IPS DF 6.9 (cell line): Measurements from ENCODE around the gene TMEM117.
"Not testable (repeated sequence)": the region's sequence is repeated elsewhere in the genome, so short reads cannot be mapped to it uniquely, and the experiment has no call there.

Experiments
- DNase-seq: peaks from one replicate; pipeline ENCODE4 v3.0.0-alpha.2; 2013; ENCODE audit warnings: low read depth, low spot score
- H3K27ac ChIP-seq: one replicate; pipeline ENCODE4 v1.5.1; 2013; ENCODE audit warnings: low read length, control low read depth
- H3K27me3 ChIP-seq: 2 replicates; pipeline ENCODE4 v1.6.1; 2013; ENCODE audit warnings: mild to moderate bottlenecking, low read length; ENCODE audit not compliant: control insufficient read depth, insufficient read depth
- H3K36me3 ChIP-seq: 2 replicates; pipeline ENCODE4 v1.6.1; 2013; ENCODE audit warnings: low read length; ENCODE audit not compliant: control insufficient read depth, insufficient read depth
- H3K4me1 ChIP-seq: 2 replicates; pipeline ENCODE4 v1.6.1; 2013; ENCODE audit warnings: low read length; ENCODE audit not compliant: control insufficient read depth, insufficient read depth
- H3K4me3 ChIP-seq: 2 replicates; pipeline ENCODE4 v1.5.1; 2013; ENCODE audit warnings: mild to moderate bottlenecking, low read length
- H3K9me3 ChIP-seq: 2 replicates; pipeline ENCODE4 v1.6.1; 2013; ENCODE audit warnings: low read length, inconsistent platforms; ENCODE audit not compliant: control insufficient read depth, insufficient read depth
- WGBS: extraction: QIAGEN DNeasy Blood & Tissue Kit; methylation state at CpG from one replicate; pipeline ENCODE4 v1.1.7; 2013; ENCODE audit warnings: mixed read lengths, missing lambda C conversion rate; ENCODE audit not compliant: insufficient read length, insufficient coverage; 5-methylcytosine and 5-hydroxymethylcytosine counted together

The TMEM117 gene

DNA sequence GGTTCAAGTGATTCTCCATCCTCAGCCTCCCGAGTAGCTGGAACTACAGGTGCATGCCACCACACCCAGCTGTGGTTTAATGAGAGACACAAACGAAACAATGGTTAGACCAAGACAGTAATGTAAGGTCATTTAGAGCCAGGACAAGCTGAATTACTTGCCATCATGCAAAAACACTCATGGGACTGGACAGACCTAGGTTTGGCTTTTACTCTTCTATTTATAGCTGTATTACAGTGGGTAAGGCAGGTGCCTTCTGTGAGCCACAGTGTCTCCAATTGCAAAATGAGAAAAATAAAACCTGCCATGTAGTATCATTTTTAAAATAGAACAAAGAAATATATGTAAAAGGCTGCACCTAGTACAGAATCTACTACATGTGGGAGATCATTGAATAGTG lies 527.1 kb downstream of the TMEM117 start:
- Histone ChIP-seq H3K9me3 (no peaks in the 10 kb centered on the region), H3K27me3 (no peaks in the 10 kb centered on the region), H3K4me3 (no peak overlapping the region), H3K4me1 (no peaks in the 10 kb centered on the region), H3K27ac (no peak overlapping the region), H3K36me3 (no peaks in the 10 kb centered on the region)
- no peak for DNase-seq
- WGBS = no CpG with 5 or more reads among the region's 2 CpGs

DNA sequence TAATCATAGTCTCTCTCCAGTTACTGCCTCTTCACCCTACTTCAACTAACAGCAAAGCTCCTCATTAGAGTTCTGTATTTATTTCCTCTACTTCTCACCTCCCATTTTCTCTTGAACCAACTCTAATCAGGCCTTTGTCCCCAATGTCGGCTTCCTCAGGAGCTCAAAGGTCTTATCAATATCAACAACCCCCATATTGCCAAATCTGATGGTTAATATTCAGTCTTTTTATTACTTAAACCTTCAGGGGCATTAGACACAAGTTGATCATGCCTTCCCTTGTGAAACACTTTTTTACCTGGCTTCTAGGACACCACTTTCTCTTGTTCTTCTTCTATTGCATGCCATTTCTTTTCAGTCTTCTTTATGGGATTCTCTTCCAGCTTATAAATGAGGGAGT lies 531.3 kb downstream of the TMEM117 start:
- no peaks in the 10 kb centered on the region for H3K27me3 ChIP-seq
- H3K9me3 ChIP-seq = no peaks in the 10 kb centered on the region
- no peak for DNase-seq
- H3K36me3 ChIP-seq = no peaks in the 10 kb centered on the region
- H3K4me3 ChIP-seq = no peak overlapping the region
- H3K4me1 ChIP-seq = no peaks in the 10 kb centered on the region
- no peak overlapping the region for H3K27ac ChIP-seq
- WGBS = no CpG with 5 or more reads among the region's 1 CpG

DNA sequence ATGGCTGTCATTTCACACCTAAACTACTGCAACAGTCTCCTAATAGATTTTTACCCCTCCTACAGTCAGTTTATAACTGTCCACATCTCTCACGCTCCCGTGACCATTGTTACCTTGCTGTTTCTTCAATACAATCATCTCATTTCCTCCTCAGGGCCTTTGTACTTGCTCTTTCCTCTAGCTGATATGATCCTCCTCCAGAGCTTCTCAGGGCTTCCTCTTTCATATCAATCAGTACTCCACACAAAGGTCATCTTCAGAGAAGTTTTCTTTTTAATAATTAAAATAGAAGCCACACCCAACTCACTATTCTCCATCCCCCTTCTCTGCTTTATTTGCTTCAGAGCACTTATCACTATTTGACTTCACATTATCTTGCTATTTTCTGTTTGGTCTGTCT lies 532.0 kb downstream of the TMEM117 start:
- H3K27me3 ChIP-seq = no peaks in the 10 kb centered on the region
- no peaks in the 10 kb centered on the region for H3K4me1 ChIP-seq
- no peaks in the 10 kb centered on the region for H3K36me3 ChIP-seq
- H3K9me3 ChIP-seq = no peaks in the 10 kb centered on the region
- no peak overlapping the region for H3K4me3 ChIP-seq
- no CpG with 5 or more reads among the region's 2 CpGs for WGBS
- H3K27ac ChIP-seq = no peak overlapping the region
- DNase-seq = no peak

DNA sequence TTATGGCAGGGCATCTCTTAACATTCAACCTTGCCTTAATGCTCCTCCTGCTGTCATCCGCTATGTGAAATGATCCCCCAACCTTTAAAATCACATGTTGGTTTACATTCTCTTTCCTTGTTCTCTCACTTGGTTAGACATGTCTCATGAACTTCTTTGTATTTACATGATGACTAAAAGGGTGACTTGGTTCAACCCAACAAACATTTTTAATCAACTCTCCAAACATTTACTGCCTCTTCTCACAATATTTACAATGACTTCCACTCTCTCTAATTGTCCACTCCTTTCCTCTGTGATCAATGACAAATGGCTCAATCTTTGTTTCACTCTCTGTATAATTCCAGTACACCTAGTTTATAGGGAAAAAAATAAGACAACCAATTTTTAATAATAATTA lies 534.1 kb downstream of the TMEM117 start:
- DNase-seq = no peak
- no peaks in the 10 kb centered on the region for H3K36me3 ChIP-seq
- H3K4me3 ChIP-seq = no peak overlapping the region
- no peaks in the 10 kb centered on the region for H3K4me1 ChIP-seq
- WGBS = no CpG with 5 or more reads among the region's 1 CpG
- no peaks in the 10 kb centered on the region for H3K9me3 ChIP-seq
- H3K27ac ChIP-seq = no peak overlapping the region
- no peaks in the 10 kb centered on the region for H3K27me3 ChIP-seq

DNA sequence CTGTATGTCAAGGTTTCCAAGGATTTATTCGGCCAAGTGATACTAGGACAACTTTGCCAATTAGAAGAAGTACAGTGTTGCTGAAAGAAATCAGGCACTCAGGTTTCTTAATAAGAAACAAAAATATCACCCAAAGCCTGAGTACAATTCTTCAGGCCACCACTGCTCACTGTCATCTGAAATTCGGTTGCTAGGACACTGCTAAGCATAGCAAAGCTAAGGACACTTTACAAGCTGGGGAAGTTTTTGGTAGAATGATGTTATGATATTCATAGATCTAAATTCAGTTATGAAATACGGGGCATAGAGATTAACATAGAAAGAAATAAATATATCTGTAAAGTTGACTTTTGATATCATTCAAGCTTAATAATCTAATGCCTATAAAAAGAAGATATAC lies 535.1 kb downstream of the TMEM117 start:
- Histone ChIP-seq H3K4me1 (no peaks in the 10 kb centered on the region), H3K27ac (no peak overlapping the region), H3K36me3 (no peaks in the 10 kb centered on the region), H3K27me3 (no peaks in the 10 kb centered on the region), H3K4me3 (no peak overlapping the region), H3K9me3 (no peaks in the 10 kb centered on the region)
- no CpG with 5 or more reads among the region's 3 CpGs for WGBS
- no peak for DNase-seq

DNA sequence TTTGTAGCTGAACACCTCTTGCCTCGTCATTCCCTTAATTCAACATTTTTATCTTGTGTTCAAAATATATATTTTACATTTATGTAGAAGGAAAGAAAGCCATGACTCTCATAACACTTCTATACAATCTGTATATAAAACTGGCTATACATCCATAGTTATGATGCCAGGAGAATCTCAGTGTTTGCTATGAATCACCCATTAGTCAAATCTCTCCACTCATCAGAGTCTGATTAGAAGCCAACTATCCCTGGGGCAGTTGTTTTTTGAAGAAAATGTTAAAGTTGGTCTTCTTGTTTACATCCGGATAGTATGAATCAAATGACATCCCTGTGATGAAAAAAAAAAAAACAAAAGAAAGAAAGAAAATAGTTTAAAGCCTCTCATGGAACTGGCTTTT lies 536.4 kb downstream of the TMEM117 start:
- no CpG with 5 or more reads among the region's 2 CpGs for WGBS
- Histone ChIP-seq H3K36me3 (no peaks in the 10 kb centered on the region), H3K4me3 (no peak overlapping the region)

DNA sequence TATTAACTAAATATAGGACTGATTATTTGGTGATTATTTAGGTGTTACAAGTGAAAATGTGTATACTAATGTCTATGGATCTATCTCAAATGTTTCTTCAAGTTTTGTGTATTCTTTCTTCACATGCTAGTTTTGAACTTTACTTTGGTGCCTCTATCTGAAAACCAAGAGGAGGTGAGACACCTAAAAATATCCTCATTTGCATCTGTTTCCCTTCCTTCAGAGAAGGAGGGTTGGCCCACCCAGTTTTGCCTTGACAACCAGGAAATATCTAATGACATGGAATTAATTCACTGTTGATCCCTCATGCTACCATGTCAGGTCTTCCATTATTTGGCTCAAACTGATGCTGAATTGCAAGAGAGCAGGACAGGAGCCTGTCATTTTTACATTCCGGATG lies 539.8 kb downstream of the TMEM117 start:
- H3K27ac ChIP-seq = no peak overlapping the region
- no peaks in the 10 kb centered on the region for H3K27me3 ChIP-seq
- H3K4me1 ChIP-seq = no peaks in the 10 kb centered on the region
- H3K9me3 ChIP-seq = no peaks in the 10 kb centered on the region
- DNase-seq = no peak
- H3K4me3 ChIP-seq = no peak overlapping the region
- H3K36me3 ChIP-seq = no peaks in the 10 kb centered on the region
- WGBS = no CpG with 5 or more reads among the region's 1 CpG

More for the DNA sequence above, 536.4 kb downstream of the TMEM117 start:
- H3K27me3 ChIP-seq = no peaks in the 10 kb centered on the region
- H3K27ac ChIP-seq = no peak overlapping the region
- H3K9me3 ChIP-seq = no peaks in the 10 kb centered on the region
- DNase-seq = no peak
- no peaks in the 10 kb centered on the region for H3K4me1 ChIP-seq

DNA sequence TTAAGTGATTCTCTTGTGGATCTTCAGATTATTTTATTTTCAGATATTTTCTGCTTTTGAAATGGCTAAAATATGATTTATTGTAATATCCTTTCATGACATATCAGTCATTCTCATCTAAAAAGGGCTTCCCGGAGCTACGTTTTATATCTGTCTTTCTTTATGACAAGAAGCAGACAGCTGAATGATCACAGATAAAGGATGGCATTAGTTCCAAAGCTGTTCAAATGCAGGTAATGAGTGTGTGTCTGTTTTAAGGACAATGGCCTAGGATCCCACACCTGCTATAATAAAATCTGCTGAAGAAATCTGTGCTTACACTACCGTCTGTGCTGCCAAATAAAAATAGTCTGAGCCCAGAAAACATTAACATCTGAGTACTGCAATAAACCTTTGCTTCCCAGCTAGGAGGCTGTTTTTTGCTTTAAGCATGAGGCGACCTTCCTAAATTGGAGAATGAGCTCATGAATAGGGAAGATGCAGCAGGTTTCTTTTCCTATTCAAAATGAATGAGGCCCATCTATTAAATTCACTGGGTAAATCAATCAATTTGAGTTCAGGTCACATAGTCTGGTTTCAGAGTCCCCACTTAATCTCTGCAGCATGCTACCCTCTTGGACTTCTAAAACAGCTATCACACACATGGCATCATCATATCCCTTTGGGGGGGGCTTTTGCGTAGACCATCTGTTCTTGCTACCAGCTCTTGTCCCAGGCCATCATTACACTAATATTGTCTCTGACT lies 541.7 kb downstream of the TMEM117 start:
- no peak overlapping the region for H3K4me3 ChIP-seq
- H3K27me3 ChIP-seq = no peaks in the 10 kb centered on the region
- no peaks in the 10 kb centered on the region; the same call in 1 of the 2 replicates for H3K4me1 ChIP-seq
- no CpG with 5 or more reads among the region's 5 CpGs for WGBS
- H3K27ac ChIP-seq = no peak overlapping the region
- H3K36me3 ChIP-seq = no peaks in the 10 kb centered on the region
- no peaks in the 10 kb centered on the region for H3K9me3 ChIP-seq
- DNase-seq = no peak

DNA sequence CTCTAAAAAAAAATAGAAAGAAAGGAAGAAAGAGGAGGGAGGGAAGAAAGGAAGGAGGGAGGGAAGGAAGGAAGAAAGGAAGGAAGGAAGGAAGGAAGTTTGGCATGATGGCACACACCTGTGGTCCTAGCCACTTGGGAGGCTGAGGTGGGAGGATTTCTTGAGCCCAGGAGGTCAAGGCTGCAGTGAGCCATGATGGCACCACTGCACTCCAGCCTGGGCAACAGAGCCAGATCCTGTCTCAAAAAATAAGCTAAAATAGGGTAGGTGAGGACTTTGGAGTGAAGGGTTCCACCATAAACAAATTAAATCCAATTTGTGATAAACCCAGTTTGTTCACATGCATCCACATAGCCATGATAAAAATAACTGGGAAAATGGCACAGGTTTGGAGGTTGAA lies 543.2 kb downstream of the TMEM117 start:
- not testable (repeated sequence) for H3K4me1 ChIP-seq, H3K9me3 ChIP-seq, DNase-seq, H3K36me3 ChIP-seq, H3K4me3 ChIP-seq, H3K27me3 ChIP-seq, H3K27ac ChIP-seq

DNA sequence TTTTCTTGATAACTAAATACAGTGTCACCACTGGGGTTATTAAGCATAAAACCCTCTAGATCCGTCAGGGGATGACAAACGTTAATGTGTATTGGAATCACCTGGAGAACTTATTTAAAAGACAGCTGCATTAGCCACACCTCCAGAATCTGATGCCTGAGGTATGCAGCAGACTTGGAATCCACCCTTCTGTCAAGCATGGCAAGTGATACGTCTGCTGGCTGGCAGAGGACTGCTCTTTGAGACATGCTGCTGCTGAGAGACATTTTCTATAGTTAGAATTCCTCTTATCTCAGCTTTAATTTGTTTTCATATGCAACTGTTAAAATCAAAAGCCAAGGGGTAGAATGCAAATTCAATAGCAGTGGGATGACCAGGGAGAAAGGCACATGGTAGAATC lies 544.0 kb downstream of the TMEM117 start:
- H3K27me3 ChIP-seq = no peaks in the 10 kb centered on the region
- WGBS = no CpG with 5 or more reads among the region's 3 CpGs

DNA sequence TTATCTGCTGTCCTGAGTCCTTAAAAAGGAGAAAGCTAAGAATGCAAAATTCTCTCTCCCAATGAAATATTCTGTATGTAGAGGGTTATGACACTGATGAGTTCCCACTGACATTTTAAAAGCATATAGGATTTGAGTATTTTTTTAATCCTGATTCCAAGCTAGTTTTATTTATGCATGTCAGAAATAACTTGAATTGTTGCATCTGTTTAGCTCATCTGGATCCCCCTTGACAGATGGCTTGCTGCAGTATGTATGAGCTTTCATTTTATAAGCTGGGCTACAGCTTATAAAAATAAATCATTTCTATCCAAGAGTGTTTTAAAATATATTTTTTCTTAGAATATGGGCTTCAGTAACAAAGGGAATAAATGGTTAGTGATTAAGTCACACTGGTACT lies 545.0 kb downstream of the TMEM117 start:
- Histone ChIP-seq H3K27me3 (no peaks in the 10 kb centered on the region), H3K4me3 (no peak overlapping the region), H3K27ac (no peak overlapping the region), H3K4me1 (peaks cover 2% of the 10 kb centered on the region; the same call in 1 of the 2 replicates), H3K9me3 (no peaks in the 10 kb centered on the region), H3K36me3 (no peaks in the 10 kb centered on the region)
- DNase-seq = no peak

More for the DNA sequence above, 544.0 kb downstream of the TMEM117 start:
- Histone ChIP-seq H3K36me3 (no peaks in the 10 kb centered on the region), H3K4me3 (no peak overlapping the region), H3K4me1 (peaks cover 2% of the 10 kb centered on the region; the same call in 1 of the 2 replicates), H3K27ac (no peak overlapping the region), H3K9me3 (no peaks in the 10 kb centered on the region)
- DNase-seq = peak; percentile 11
